ENCODE measurements around the gene POTEB2. TPM values are rescaled to one million over a fixed set of nuclear protein-coding genes. Genes with fewer than 3 reads are reported as not detected.
"Not testable (repeated sequence)": the region's sequence is repeated elsewhere in the genome, so short reads cannot be mapped to it uniquely, and the experiment has no call there.

The POTEB2 gene
- not detected for total RNA-seq

GRCh38 chr15:20866214-20866613, at the start of gene POTEB2:
Gene POTEB2 (minus strand): TSS chr15:20866314. CDS start chr15:20866281, 33 bp downstream.
- H3K4me1 ChIP-seq; H3K36me3 ChIP-seq; H3K27ac ChIP-seq; H3K9me3 ChIP-seq; in situ Hi-C loops (cut with MboI; ENCODE audit: low pct_ligation_motif_present in 1 of 4, low pct_unique_long_range_greater_than_20kb in 1 of 4, low sequenced_read_pairs in 3 of 4); DNase-seq; H3K4me3 ChIP-seq; H3K27me3 ChIP-seq; intact Hi-C loops (cut with DNase I; ENCODE audit: low total_unique reads): not testable (repeated sequence)
- no CpG with 5 or more reads among the region's 9 CpGs for WGBS, 2 donors (ENCODE audit: low coverage in 1 of 2)

GRCh38 chr15:20879916-20880315, 13.8 kb upstream of the POTEB2 start:
- H3K4me3 ChIP-seq; DNase-seq; H3K27ac ChIP-seq; in situ Hi-C loops (cut with MboI; ENCODE audit: low pct_ligation_motif_present in 1 of 4, low pct_unique_long_range_greater_than_20kb in 1 of 4, low sequenced_read_pairs in 3 of 4); intact Hi-C loops (cut with DNase I; ENCODE audit: low total_unique reads); H3K9me3 ChIP-seq; H3K27me3 ChIP-seq; H3K36me3 ChIP-seq; H3K4me1 ChIP-seq: not testable (repeated sequence)
- no CpG with 5 or more reads among the region's 5 CpGs for WGBS, 2 donors (ENCODE audit: low coverage in 1 of 2)

GRCh38 chr15:20878464-20878863, 12.3 kb upstream of the POTEB2 start:
- DNase-seq; H3K9me3 ChIP-seq; H3K4me3 ChIP-seq; H3K4me1 ChIP-seq; in situ Hi-C loops (cut with MboI; ENCODE audit: low pct_ligation_motif_present in 1 of 4, low pct_unique_long_range_greater_than_20kb in 1 of 4, low sequenced_read_pairs in 3 of 4); intact Hi-C loops (cut with DNase I; ENCODE audit: low total_unique reads); H3K36me3 ChIP-seq; H3K27ac ChIP-seq; H3K27me3 ChIP-seq: not testable (repeated sequence)
- no CpG with 5 or more reads among the region's 48 CpGs for WGBS, 2 donors (ENCODE audit: low coverage in 1 of 2)

GRCh38 chr15:20877819-20878218, 11.7 kb upstream of the POTEB2 start:
- WGBS, 2 donors (ENCODE audit: low coverage in 1 of 2): no CpG with 5 or more reads among the region's 37 CpGs
- H3K9me3 ChIP-seq; H3K4me3 ChIP-seq; DNase-seq; in situ Hi-C loops (cut with MboI; ENCODE audit: low pct_ligation_motif_present in 1 of 4, low pct_unique_long_range_greater_than_20kb in 1 of 4, low sequenced_read_pairs in 3 of 4); H3K4me1 ChIP-seq; intact Hi-C loops (cut with DNase I; ENCODE audit: low total_unique reads); H3K27ac ChIP-seq; H3K36me3 ChIP-seq; H3K27me3 ChIP-seq: not testable (repeated sequence)

Small RNAs within 50 kb of the gene (small RNA-seq; reads per million reads assigned to genes)
- gene AC012414.2 (0 reads per million in 4 donors), gene MIR3118-2 (0 reads per million in 4 donors), gene RNU6-749P (0 reads per million in 4 donors), gene ZNF519P2 (0 reads per million in 4 donors)

Data from transverse colon (tissue), 4 donors.